K562 (cell line): Measurements from ENCODE around the gene DCAF17. TPM values are rescaled to one million over a fixed set of nuclear protein-coding genes. Genes with fewer than 3 reads are reported as not detected.

Experiments
- ATF4 ChIP-seq: fragments of 450-650 bp; formaldehyde crosslinking; IDR thresholded peaks from 2 replicates; pipeline ENCODE4 v1.4.0; 2022; ENCODE audit warnings: mild to moderate bottlenecking, moderate library complexity
- BHLHE40 ChIP-seq: IDR thresholded peaks from 2 replicates; pipeline ENCODE4 v1.6.1; 2011; ENCODE audit warnings: low read length, improper control_type of control experiment
- CREB1 ChIP-seq, 2 experiments: sonication (generic) in 1 of 2; formaldehyde crosslinking in 1 of 2; IDR thresholded peaks; 2 replicates each; pipeline versions ENCODE4 v1.6.1 to v1.8.0; 2012 to 2022; ENCODE audit warnings: inconsistent platforms in 1 of 2, mild to moderate bottlenecking in 1 of 2, missing genetic modification reagents in 1 of 2, moderate library complexity in 1 of 2
- CREB3L1 ChIP-seq: fragments of 450-650 bp; IDR thresholded peaks from 2 replicates; pipeline ENCODE4 v1.6.1; 2014; ENCODE audit warnings: low read depth, mild to moderate bottlenecking, moderate library complexity, borderline replicate concordance
- FIP1L1 ChIP-seq: fragments of 200-400 bp; formaldehyde crosslinking; IDR thresholded peaks from 2 replicates; pipeline ENCODE4 v1.6.1; 2018; ENCODE audit warnings: mild to moderate bottlenecking, low read depth, low read length; ENCODE audit not compliant: poor library complexity, severe bottlenecking
- FOXJ2 ChIP-seq: fragments of 200-800 bp; sonication (Bioruptor generic); IDR thresholded peaks from 2 replicates; pipeline ENCODE4 v1.6.1; 2016; ENCODE audit warnings: missing genetic modification characterization, missing compliant biosample characterization
- FOXK2 ChIP-seq, 2 experiments: fragments of 450-650 bp; IDR thresholded peaks in 1 of 2; conservative IDR thresholded peaks in 1 of 2; 2 replicates each; pipeline ENCODE4 v1.6.1; 2016; ENCODE audit warnings: low read depth in 2 of 2, mild to moderate bottlenecking in 1 of 2
- GATAD2B ChIP-seq: fragments of 450-650 bp; IDR thresholded peaks from 2 replicates; pipeline ENCODE4 v1.6.1; 2017; ENCODE audit warnings: mild to moderate bottlenecking, borderline replicate concordance
- KDM2B ChIP-seq: fragments of 250-450 bp; sonication (Bioruptor Pico); IDR thresholded peaks from 2 replicates; pipeline ENCODE4 v1.8.0; 2021; ENCODE audit warnings: mild to moderate bottlenecking, moderate library complexity
- MIER1 ChIP-seq: fragments of 450-650 bp; IDR thresholded peaks from 2 replicates; pipeline ENCODE4 v1.6.1; 2016; ENCODE audit warnings: antibody characterized with exemption, mild to moderate bottlenecking, low read depth
- NKRF ChIP-seq: fragments of 450-650 bp; IDR thresholded peaks from 2 replicates; pipeline ENCODE4 v1.6.1; 2016; ENCODE audit warnings: borderline replicate concordance
- POLR2B ChIP-seq: fragments of 450-650 bp; IDR thresholded peaks from 2 replicates; pipeline ENCODE4 v1.6.1; 2018; ENCODE audit warnings: low read depth; ENCODE audit not compliant: partially characterized antibody
- RBBP5 ChIP-seq: fragments of 200-600 bp; sonication (generic); IDR thresholded peaks from 2 replicates; pipeline ENCODE4 v1.6.1; 2012; ENCODE audit warnings: borderline replicate concordance, mild to moderate bottlenecking, low read length, control low read depth, inconsistent platforms; ENCODE audit not compliant: insufficient read depth, poor library complexity, severe bottlenecking
- SMAD4 ChIP-seq: fragments of 250-450 bp; sonication (Bioruptor Pico); conservative IDR thresholded peaks from 2 replicates; pipeline ENCODE4 v1.8.0; 2021; ENCODE audit warnings: inconsistent platforms, mild to moderate bottlenecking, moderate library complexity
- SMC3 ChIP-seq: conservative IDR thresholded peaks from 2 replicates; pipeline ENCODE4 v1.6.1; 2011; ENCODE audit warnings: low read depth, low read length, improper control_type of control experiment; ENCODE audit not compliant: insufficient read depth
- XRCC5 ChIP-seq: fragments of 200-400 bp; formaldehyde crosslinking; IDR thresholded peaks from 2 replicates; pipeline ENCODE4 v1.6.1; 2017; ENCODE audit warnings: low read depth, mild to moderate bottlenecking, low read length
- ZNF512 ChIP-seq: IDR thresholded peaks from 2 replicates; pipeline ENCODE4 v1.6.1; 2016; ENCODE audit warnings: missing genetic modification characterization, missing compliant biosample characterization
- polyA plus RNA-seq, 8 experiments: library from polyadenylated mRNA; depleted of rRNA in 4 of 8; stranded (reverse) in 5 of 8; unstranded in 3 of 8; fragments of >200 nt; fragmentation: Nextera tagmentation in 2 of 8; fragmentation: Illumina TruSeq in 1 of 8; extraction: Ambion mirVana in 2 of 8; extraction: Trizol in 1 of 8; gene quantifications; 2 replicates each; pipeline versions ENCODE4 v1.2.1 to v1.2.3, GENCODE V29; 2011 to 2014; ENCODE audit warnings: inconsistent platforms in 1 of 8, missing spikeins in 1 of 8
- total RNA-seq, 7 experiments: library from RNA; depleted of rRNA in 6 of 7; stranded (reverse); fragments of >200 nt in 6 of 7; fragmentation: Illumina TruSeq in 2 of 7; extraction: Trizol in 2 of 7; gene quantifications; 2 replicates each; pipeline versions ENCODE4 v1.2.1 to v1.2.3, GENCODE V29; 2011 to 2021; ENCODE audit warnings: low replicate concordance in 1 of 7

The DCAF17 gene
- total and polyA plus RNA-seq, 9 of the 15 experiments (the other 6 are each of a cell fraction or from before 2014, with no cell fraction given) = 10.0 to 38.5 (median 27.1) TPM

- TF ChIP-seq SMC3 = 0 out of 2 replicates have a peak, but pooled peaks have one; percentile 8
- peak; percentile 37 for TF ChIP-seq POLR2B
- 0 out of 2 replicates have a peak, but pooled peaks have one; percentile 31 for TF ChIP-seq SMAD4
- no peak for TF ChIP-seq XRCC5
- peak; percentile 65 to 73; a peak in 3 of 4 replicates for TF ChIP-seq FOXK2 (conservative IDR thresholded peaks at IDR 0.05 in 1 of 2, IDR thresholded peaks at IDR 0.05 in 1 of 2; ENCODE audit: low read depth in 2 of 2)
- TF ChIP-seq NKRF = 0 out of 2 replicates have a peak, but pooled peaks have one; percentile 34
- no peak for TF ChIP-seq ZNF512 (tag)
- 0 out of 2 replicates have a peak, but pooled peaks have one; percentile 34 for TF ChIP-seq FOXJ2 (tag)
- TF ChIP-seq CREB1 (IDR thresholded peaks at IDR 0.05) = no peak
- TF ChIP-seq CREB1 (CRISPR knock-in tag; IDR thresholded peaks at IDR 0.05) = peak; percentile 13; the same call in 1 of the 2 replicates
- TF ChIP-seq ATF4 (CRISPR knock-in tag) = 0 out of 2 replicates have a peak, but pooled peaks have one; percentile 37
- TF ChIP-seq CREB3L1 = peak; percentile 50; the same call in 1 of the 2 replicates
- peak; percentile 31; the same call in 1 of the 2 replicates for TF ChIP-seq MIER1
- TF ChIP-seq BHLHE40 = 0 out of 2 replicates have a peak, but pooled peaks have one; percentile 27
- peak; percentile 22 for TF ChIP-seq FIP1L1
- peak; percentile 72 for TF ChIP-seq RBBP5
- peak; percentile 29; the same call in 1 of the 2 replicates for TF ChIP-seq GATAD2B
- peak; percentile 85; the same call in 1 of the 2 replicates for TF ChIP-seq KDM2B (CRISPR knock-in tag)
These were observed 89.3 kb downstream of the DCAF17 start (continued) for GRCh38 chr2:171523088-171524017.
